CD14-positive monocyte (primary cell): Measurements from ENCODE around the gene EFL1. TPM values are rescaled to one million over a fixed set of nuclear protein-coding genes. Genes with fewer than 3 reads are reported as not detected.

Experiments used
- DNase-seq, 3 donors: peaks; one replicate each; pipeline ENCODE4 v3.0.0-alpha.2; 2011 to 2022
- H2AFZ ChIP-seq: 2 replicates; pipeline ENCODE4 v1.6.0; 2012; ENCODE audit warnings: mild to moderate bottlenecking, low read depth, low read length, inconsistent platforms; ENCODE audit not compliant: insufficient read depth, poor library complexity, severe bottlenecking
- H3K27ac ChIP-seq, 2 donors: 1 replicate in 1 of 2; 2 replicates in 1 of 2; pipeline ENCODE4 v1.5.1; 2012 to 2013; ENCODE audit warnings: low read length in 2 of 2, control low read depth in 1 of 2, inconsistent platforms in 1 of 2, low read depth in 1 of 2, mild to moderate bottlenecking in 1 of 2
- H3K27me3 ChIP-seq, 2 donors: one replicate each; pipeline versions ENCODE4 v1.6.0 to v1.6.1; 2011 to 2013; ENCODE audit warnings: low read length in 2 of 2; ENCODE audit not compliant: control insufficient read depth in 2 of 2, insufficient read depth in 2 of 2
- H3K36me3 ChIP-seq, 2 donors: replicated peaks in 1 of 2; 1 replicate in 1 of 2; 2 replicates in 1 of 2; pipeline versions ENCODE4 v1.5.1 to v1.6.1; 2012 to 2013; ENCODE audit warnings: low read length in 2 of 2, control low read depth in 1 of 2, inconsistent platforms in 1 of 2, mild to moderate bottlenecking in 1 of 2; ENCODE audit not compliant: insufficient read depth in 2 of 2, control insufficient read depth in 1 of 2
- H3K4me1 ChIP-seq, 2 donors: 1 replicate in 1 of 2; 2 replicates in 1 of 2; pipeline versions ENCODE4 v1.5.1 to v1.6.1; 2012 to 2013; ENCODE audit warnings: low read length in 2 of 2, control low read depth in 1 of 2, inconsistent platforms in 1 of 2, mild to moderate bottlenecking in 1 of 2, moderate library complexity in 1 of 2; ENCODE audit not compliant: insufficient read depth in 2 of 2, control insufficient read depth in 1 of 2
- H3K4me2 ChIP-seq: replicated peaks from 2 replicates; pipeline ENCODE3; 2012; ENCODE audit warnings: low read length, moderate library complexity, mild to moderate bottlenecking; ENCODE audit not compliant: poor library complexity, severe bottlenecking; ENCODE audit errors: extremely low read depth
- H3K4me3 ChIP-seq, 3 experiments: fragments of 200-600 bp in 1 of 3; sonication (generic) in 1 of 3; replicated peaks in 1 of 3; 1 replicate in 2 of 3; 2 replicates in 1 of 3; pipeline ENCODE4 v1.5.1; 2011 to 2013; ENCODE audit warnings: low read length in 3 of 3, mild to moderate bottlenecking in 3 of 3, control low read depth in 2 of 3, low read depth in 2 of 3, inconsistent platforms in 1 of 3, moderate library complexity in 1 of 3
- H3K79me2 ChIP-seq: 2 replicates; pipeline ENCODE4 v1.6.0; 2012; ENCODE audit warnings: mild to moderate bottlenecking, control low read depth, inconsistent platforms, low read length, moderate library complexity; ENCODE audit not compliant: insufficient read depth
- H3K9ac ChIP-seq: 2 replicates; pipeline ENCODE4 v1.6.0; 2017; ENCODE audit warnings: low read length, mild to moderate bottlenecking; ENCODE audit not compliant: insufficient read depth, poor library complexity, severe bottlenecking
- H3K9me3 ChIP-seq, 2 donors: replicated peaks in 1 of 2; 1 replicate in 1 of 2; 2 replicates in 1 of 2; pipeline versions ENCODE4 v1.5.1 to v1.6.1; 2012 to 2013; ENCODE audit warnings: low read length in 2 of 2, control low read depth in 1 of 2; ENCODE audit not compliant: control insufficient read depth in 1 of 2, insufficient read depth in 1 of 2
- H4K20me1 ChIP-seq: 2 replicates; pipeline ENCODE4 v1.6.0; 2012; ENCODE audit warnings: mild to moderate bottlenecking, low read length, control low read depth, moderate library complexity; ENCODE audit not compliant: insufficient read depth
- H3K27ac Mint-ChIP-seq, 7 donors: one replicate each; pipeline ENCODE4 v1.8.0; 2020; ENCODE audit warnings: mild to moderate bottlenecking in 7 of 7, mixed read lengths in 7 of 7, moderate library complexity in 6 of 7, inconsistent platforms in 2 of 7
- H3K27me3 Mint-ChIP-seq, 3 donors: one replicate each; pipeline ENCODE4 v1.8.0; 2021 to 2022; ENCODE audit warnings: low read depth in 3 of 3, mild to moderate bottlenecking in 3 of 3, mixed read lengths in 3 of 3, moderate library complexity in 3 of 3, inconsistent platforms in 1 of 3
- H3K36me3 Mint-ChIP-seq, 2 donors: one replicate each; pipeline ENCODE4 v1.8.0; 2020; ENCODE audit warnings: mixed read lengths in 2 of 2, inconsistent platforms in 1 of 2, mild to moderate bottlenecking in 1 of 2
- H3K4me1 Mint-ChIP-seq: one replicate; pipeline ENCODE4 v1.8.0; 2020; ENCODE audit warnings: mild to moderate bottlenecking, mixed read lengths
- H3K4me3 Mint-ChIP-seq, 2 donors: one replicate each; pipeline ENCODE4 v1.8.0; 2020; ENCODE audit warnings: mild to moderate bottlenecking in 2 of 2, mixed read lengths in 2 of 2, moderate library complexity in 1 of 2
- H3K9me3 Mint-ChIP-seq, 7 donors: one replicate each; pipeline ENCODE4 v1.8.0; 2020 to 2022; ENCODE audit warnings: mixed read lengths in 7 of 7, mild to moderate bottlenecking in 6 of 7, moderate library complexity in 6 of 7, inconsistent platforms in 2 of 7
- WGBS: methylation state at CpG from one replicate; pipeline ENCODE4 v1.1.5; 2013; ENCODE audit warnings: missing lambda C conversion rate; ENCODE audit not compliant: insufficient coverage; 5-methylcytosine and 5-hydroxymethylcytosine counted together
- intact Hi-C, 2 donors: fragments of 100-400 bp; cut with micrococcal nuclease; formaldehyde crosslinking; loops; one replicate each; pipeline versions ENCODE4 v1.15.0 to v1.15.1; 2023
- polyA plus RNA-seq, 3 donors: library from polyadenylated mRNA; depleted of rRNA in 1 of 3; unstranded in 2 of 3; stranded (reverse) in 1 of 3; fragments of 300-500 nt in 2 of 3; fragments of >200 nt in 1 of 3; fragmentation: Illumina TruSeq in 2 of 3; gene quantifications; 1 replicate in 2 of 3; 2 replicates in 1 of 3; pipeline ENCODE4 v1.2.3, GENCODE V29; 2012 to 2021
- TF ChIP-seq, protein P1 (sequence below): fragments of 200-600 bp; IDR thresholded peaks from one replicate; pipeline ENCODE4 v1.8.0; 2022; ENCODE audit warnings: antibody characterized with exemption, mild to moderate bottlenecking

EFL1 gene
- polyA plus RNA-seq, 3 donors: 5.2 to 10.0 (median 7.1) TPM

DNA sequence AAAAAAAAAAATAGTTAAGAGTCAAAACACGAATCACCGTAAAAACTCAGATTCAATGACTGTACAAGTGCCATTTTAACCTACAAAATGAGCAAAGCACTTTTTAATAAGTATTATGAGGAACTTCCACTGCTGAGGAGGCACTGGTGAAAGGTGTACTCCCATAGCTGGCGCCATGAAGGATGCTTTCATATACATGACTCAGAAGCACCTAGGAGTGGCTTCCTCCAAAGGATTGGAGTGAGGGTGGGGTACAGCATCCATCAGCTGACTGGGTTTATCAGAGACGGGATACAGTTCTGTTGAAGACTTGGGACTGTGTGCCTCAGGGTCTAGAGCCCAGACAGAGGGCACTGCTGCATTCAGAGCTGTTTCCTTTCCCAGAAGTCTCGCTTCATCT lies 155.9 kb downstream of the EFL1 start:
- Histone ChIP-seq H3K27me3 (no peaks in the 10 kb centered on the region), H3K9ac (no peak overlapping the region), H3K36me3 (no peaks in the 10 kb centered on the region), H3K4me1 (no peaks in the 10 kb centered on the region), H3K4me3 (no peak overlapping the region), H3K27ac (no peak overlapping the region), H3K9me3 (no peaks in the 10 kb centered on the region), H2AFZ (no peak overlapping the region), H3K79me2 (no peaks in the 10 kb centered on the region), H4K20me1 (no peaks in the 10 kb centered on the region), H3K4me2 (no peak overlapping the region)
- Mint-ChIP-seq H3K9me3 (no peaks in the 10 kb centered on the region), H3K36me3 (no peaks in the 10 kb centered on the region), H3K27ac (peak overlapping the region in 1 of 7 donors; percentile 49), H3K27me3 (peaks cover 1% of the 10 kb centered on the region in 3 donors), H3K4me3 (no peak overlapping the region), H3K4me1 (peaks cover 4% of the 10 kb centered on the region)
- TF ChIP-seq, protein P1, sequence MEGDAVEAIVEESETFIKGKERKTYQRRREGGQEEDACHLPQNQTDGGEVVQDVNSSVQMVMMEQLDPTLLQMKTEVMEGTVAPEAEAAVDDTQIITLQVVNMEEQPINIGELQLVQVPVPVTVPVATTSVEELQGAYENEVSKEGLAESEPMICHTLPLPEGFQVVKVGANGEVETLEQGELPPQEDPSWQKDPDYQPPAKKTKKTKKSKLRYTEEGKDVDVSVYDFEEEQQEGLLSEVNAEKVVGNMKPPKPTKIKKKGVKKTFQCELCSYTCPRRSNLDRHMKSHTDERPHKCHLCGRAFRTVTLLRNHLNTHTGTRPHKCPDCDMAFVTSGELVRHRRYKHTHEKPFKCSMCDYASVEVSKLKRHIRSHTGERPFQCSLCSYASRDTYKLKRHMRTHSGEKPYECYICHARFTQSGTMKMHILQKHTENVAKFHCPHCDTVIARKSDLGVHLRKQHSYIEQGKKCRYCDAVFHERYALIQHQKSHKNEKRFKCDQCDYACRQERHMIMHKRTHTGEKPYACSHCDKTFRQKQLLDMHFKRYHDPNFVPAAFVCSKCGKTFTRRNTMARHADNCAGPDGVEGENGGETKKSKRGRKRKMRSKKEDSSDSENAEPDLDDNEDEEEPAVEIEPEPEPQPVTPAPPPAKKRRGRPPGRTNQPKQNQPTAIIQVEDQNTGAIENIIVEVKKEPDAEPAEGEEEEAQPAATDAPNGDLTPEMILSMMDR: no peak
- WGBS: 86% methylated on average over 1 of the region's 5 CpGs
- DNase-seq: no peak
- intact Hi-C loops: loop anchor here in 1 of 2 donors (5.0 kb wide), 1 partner anchor 91 kb away; no protein-coding TSS in a partner anchor

DNA sequence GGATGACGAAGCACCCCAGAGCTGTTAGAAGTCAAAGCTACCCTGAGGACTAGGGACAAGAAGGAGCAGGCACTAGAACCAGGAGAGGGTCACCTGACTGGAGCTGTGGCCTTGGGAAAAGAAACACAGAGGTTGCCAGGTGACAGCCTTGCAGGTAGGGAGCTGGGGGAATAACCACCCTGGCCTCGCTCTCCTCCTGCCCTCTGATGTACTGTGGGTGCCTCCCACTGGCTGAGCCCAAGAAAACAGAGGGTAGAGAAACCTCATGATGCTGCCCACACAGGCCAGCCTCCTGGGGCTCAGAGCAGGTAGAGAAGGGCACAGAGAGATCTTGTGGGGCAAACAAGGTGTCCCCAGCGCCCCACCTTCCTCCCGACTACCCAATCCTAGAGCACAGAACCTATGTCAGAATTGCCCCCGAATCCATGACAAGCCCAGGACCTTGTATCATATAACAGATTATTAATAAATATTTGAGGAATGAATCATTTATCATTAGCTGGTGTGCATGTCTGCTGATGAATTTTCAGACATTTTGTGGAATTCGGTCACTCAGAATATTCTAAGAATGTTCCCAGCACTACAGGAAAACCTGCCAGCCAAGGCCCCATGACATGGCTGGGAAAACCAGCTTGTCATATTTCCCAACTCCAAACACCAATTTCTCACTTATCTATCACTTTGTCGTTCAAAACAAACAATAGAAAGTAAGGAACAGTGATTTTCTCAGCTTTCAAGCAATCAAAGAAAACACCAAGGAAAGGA lies 156.9 kb downstream of the EFL1 start:
- TF ChIP-seq, protein P1: no peak
- peak overlapping the region in 1 of 7 donors; percentile 31 for H3K27ac Mint-ChIP-seq

More for the DNA sequence above, 156.9 kb downstream of the EFL1 start:
- H3K9me3 Mint-ChIP-seq: peaks cover 0 to 2% (median 0%) of the 10 kb centered on the region in 7 donors
- intact Hi-C loops: loop anchor here in 1 of 2 donors (5.0 kb wide), 1 partner anchor 92 kb away; no protein-coding TSS in a partner anchor
- no peaks in the 10 kb centered on the region for H3K27me3 ChIP-seq
- no peaks in the 10 kb centered on the region for H4K20me1 ChIP-seq
- H3K36me3 Mint-ChIP-seq: no peaks in the 10 kb centered on the region
- H2AFZ ChIP-seq: no peak overlapping the region
- H3K4me3 ChIP-seq: no peak overlapping the region
- H3K4me1 ChIP-seq: no peaks in the 10 kb centered on the region
- H3K9me3 ChIP-seq: no peaks in the 10 kb centered on the region
- no peaks in the 10 kb centered on the region for H3K36me3 ChIP-seq
- peaks cover 1% of the 10 kb centered on the region in 3 donors for H3K27me3 Mint-ChIP-seq
- peaks cover 4% of the 10 kb centered on the region for H3K4me1 Mint-ChIP-seq
- H3K4me3 Mint-ChIP-seq: no peak overlapping the region
- H3K4me2 ChIP-seq: no peak overlapping the region
- WGBS: 100% methylated on average over 2 of the region's 7 CpGs
- no peaks in the 10 kb centered on the region for H3K79me2 ChIP-seq
- H3K27ac ChIP-seq: no peak overlapping the region
- no peak overlapping the region for H3K9ac ChIP-seq
- no peak for DNase-seq
